Measurements from ENCODE around the gene CARD14.

Gene CARD14

DNA sequence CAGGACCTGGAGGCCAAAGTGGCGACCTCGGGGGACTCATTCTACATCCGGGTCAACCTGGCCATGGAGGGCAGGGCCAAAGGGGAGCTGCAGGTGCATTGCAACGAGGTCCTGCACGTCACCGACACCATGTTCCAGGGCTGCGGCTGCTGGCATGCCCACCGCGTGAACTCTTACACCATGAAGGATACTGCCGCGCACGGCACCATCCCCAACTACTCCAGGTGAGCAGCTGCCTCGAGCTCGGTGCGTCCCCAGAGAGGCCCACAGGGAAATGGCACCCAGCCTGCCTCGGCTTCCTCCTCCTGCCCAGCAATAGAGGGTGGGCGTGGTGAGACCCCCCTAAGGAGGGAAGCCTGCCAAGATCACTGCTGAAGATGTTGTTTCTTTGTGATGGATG lies 32.4 kb downstream of the CARD14 start:
- no peak for TF ChIP-seq EZH2phosphoT487 (IDR thresholded peaks at IDR 0.05; ENCODE audit: low read length)
- TF ChIP-seq, protein P1, sequence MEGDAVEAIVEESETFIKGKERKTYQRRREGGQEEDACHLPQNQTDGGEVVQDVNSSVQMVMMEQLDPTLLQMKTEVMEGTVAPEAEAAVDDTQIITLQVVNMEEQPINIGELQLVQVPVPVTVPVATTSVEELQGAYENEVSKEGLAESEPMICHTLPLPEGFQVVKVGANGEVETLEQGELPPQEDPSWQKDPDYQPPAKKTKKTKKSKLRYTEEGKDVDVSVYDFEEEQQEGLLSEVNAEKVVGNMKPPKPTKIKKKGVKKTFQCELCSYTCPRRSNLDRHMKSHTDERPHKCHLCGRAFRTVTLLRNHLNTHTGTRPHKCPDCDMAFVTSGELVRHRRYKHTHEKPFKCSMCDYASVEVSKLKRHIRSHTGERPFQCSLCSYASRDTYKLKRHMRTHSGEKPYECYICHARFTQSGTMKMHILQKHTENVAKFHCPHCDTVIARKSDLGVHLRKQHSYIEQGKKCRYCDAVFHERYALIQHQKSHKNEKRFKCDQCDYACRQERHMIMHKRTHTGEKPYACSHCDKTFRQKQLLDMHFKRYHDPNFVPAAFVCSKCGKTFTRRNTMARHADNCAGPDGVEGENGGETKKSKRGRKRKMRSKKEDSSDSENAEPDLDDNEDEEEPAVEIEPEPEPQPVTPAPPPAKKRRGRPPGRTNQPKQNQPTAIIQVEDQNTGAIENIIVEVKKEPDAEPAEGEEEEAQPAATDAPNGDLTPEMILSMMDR (IDR thresholded peaks at IDR 0.05; ENCODE audit: low read length) = no peak
- TF ChIP-seq EZH2 (optimal IDR thresholded peaks at IDR 0.05; ENCODE audit: low read depth, low read length) = no peak
- Histone ChIP-seq H2AFZ (ENCODE audit: low read length) (no peak overlapping the region), H3K9me2 (replicated peaks; ENCODE audit: insufficient read depth, low read length) (no peaks in the 10 kb centered on the region), H3K9me3 (replicated peaks; ENCODE audit: insufficient read depth, low read length) (no peaks in the 10 kb centered on the region), H3K27ac (ENCODE audit: low read length) (no peak overlapping the region), H4K20me1 (ENCODE audit: insufficient read depth, low read length) (no peaks in the 10 kb centered on the region), H3K4me2 (ENCODE audit: low read depth, low read length) (no peak overlapping the region), H3K4me3 (ENCODE audit: low read length) (no peak overlapping the region), H3K27me3 (replicated peaks; ENCODE audit: insufficient read depth, low read length) (no peaks in the 10 kb centered on the region), H3F3A (ENCODE audit: insufficient read depth, low read length) (no peaks in the 10 kb centered on the region), H3K36me3 (replicated peaks; ENCODE audit: insufficient read depth, low read length) (no peaks in the 10 kb centered on the region), H3K4me1 (ENCODE audit: low read length) (no peaks in the 10 kb centered on the region), H3K9ac (ENCODE audit: low read length) (no peak overlapping the region), H3K79me2 (ENCODE audit: low read length) (no peaks in the 10 kb centered on the region)
- DNase-seq = no peak

DNA sequence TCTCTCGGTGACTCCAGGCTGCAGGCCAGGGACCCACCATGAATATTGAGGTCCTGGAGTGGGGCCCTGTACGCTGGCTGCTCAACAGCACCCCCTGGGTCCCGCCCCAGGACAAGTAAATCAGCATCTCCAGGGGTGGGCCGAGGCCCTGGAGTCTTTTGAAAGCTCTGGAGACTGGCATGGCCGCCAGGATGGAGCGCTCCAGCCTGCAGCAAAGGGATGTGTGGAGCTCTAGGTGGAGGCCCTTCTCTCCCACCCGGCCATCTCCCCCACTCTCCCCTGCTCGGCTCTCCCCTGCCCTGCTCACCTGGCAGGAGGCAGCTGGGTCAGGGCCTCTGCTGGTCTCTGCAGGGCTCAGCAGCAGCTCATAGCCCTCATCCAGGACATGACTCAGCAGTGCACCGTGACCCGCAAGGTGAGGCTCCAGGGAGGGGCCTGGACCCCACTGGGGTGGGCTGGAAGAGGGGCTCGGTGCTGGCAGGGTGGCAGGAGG lies 33.7 kb downstream of the CARD14 start:
- Histone ChIP-seq H3K4me3 (ENCODE audit: low read length) (no peak overlapping the region), H2AFZ (ENCODE audit: low read length) (no peak overlapping the region), H3K36me3 (replicated peaks; ENCODE audit: insufficient read depth, low read length) (no peaks in the 10 kb centered on the region), H3K9me3 (replicated peaks; ENCODE audit: insufficient read depth, low read length) (no peaks in the 10 kb centered on the region), H3K27me3 (replicated peaks; ENCODE audit: insufficient read depth, low read length) (no peaks in the 10 kb centered on the region), H3K79me2 (ENCODE audit: low read length) (no peaks in the 10 kb centered on the region), H3K9ac (ENCODE audit: low read length) (no peak overlapping the region), H3K9me2 (replicated peaks; ENCODE audit: insufficient read depth, low read length) (no peaks in the 10 kb centered on the region), H4K20me1 (ENCODE audit: insufficient read depth, low read length) (no peaks in the 10 kb centered on the region), H3F3A (ENCODE audit: insufficient read depth, low read length) (no peaks in the 10 kb centered on the region), H3K4me2 (ENCODE audit: low read depth, low read length) (no peak overlapping the region), H3K27ac (ENCODE audit: low read length) (no peak overlapping the region), H3K4me1 (ENCODE audit: low read length) (no peaks in the 10 kb centered on the region)
- TF ChIP-seq EZH2phosphoT487 (IDR thresholded peaks at IDR 0.05; ENCODE audit: low read length) = no peak
- no peak for TF ChIP-seq EZH2 (optimal IDR thresholded peaks at IDR 0.05; ENCODE audit: low read depth, low read length)
- TF ChIP-seq, protein P1 (IDR thresholded peaks at IDR 0.05; ENCODE audit: low read length) = no peak
- no peak for DNase-seq

DNA sequence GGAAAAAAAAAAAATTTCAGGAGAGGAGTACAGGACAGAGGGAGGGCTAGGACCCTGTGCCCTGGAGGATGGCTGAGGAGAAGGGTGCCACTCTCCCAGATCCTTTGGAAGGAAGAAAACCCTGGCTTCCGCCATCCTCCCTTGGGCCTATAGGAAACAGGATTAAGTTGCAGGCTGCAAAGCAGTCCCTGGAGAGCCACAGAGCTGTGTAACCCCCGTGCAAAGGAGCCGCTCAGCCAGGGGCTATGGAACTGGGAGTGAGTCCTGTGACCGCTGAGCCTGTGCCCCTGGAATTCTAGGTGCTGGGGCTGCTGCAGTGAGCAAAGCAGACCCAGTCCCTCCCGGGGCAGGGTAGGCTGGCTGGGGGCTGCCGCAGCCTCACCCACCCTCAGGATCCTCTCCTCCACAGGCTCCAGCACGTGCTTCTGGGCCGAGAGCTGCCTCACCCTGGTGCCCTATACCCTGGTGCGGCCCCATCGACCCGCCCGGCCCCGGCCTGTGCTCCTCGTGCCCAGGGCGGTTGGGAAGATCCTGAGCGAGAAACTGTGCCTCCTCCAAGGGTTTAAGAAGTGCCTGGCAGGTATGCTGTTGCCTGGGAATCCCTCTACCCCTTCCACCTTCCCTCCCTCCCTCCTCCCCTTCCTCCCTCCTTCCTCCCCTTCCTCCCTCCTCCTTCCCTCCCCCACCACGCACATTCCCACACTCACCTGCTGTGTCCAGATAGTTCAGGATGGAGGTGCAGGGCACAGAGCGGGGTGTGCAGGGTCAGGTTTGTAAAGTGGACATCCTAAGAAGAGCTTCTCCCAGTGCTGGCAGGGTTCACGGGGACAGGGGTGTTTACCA lies 35.0 kb downstream of the CARD14 start:
- Histone ChIP-seq H4K20me1 (ENCODE audit: insufficient read depth, low read length) (no peaks in the 10 kb centered on the region), H3K9ac (ENCODE audit: low read length) (no peak overlapping the region), H3K27ac (ENCODE audit: low read length) (no peak overlapping the region)

More for the DNA sequence above, 35.0 kb downstream of the CARD14 start:
- no peaks in the 10 kb centered on the region for H3K27me3 ChIP-seq (replicated peaks; ENCODE audit: insufficient read depth, low read length)
- H3K4me2 ChIP-seq (ENCODE audit: low read depth, low read length) = no peak overlapping the region
- no peaks in the 10 kb centered on the region for H3K79me2 ChIP-seq (ENCODE audit: low read length)
- H3K9me3 ChIP-seq (replicated peaks; ENCODE audit: insufficient read depth, low read length) = no peaks in the 10 kb centered on the region
- H3K36me3 ChIP-seq (replicated peaks; ENCODE audit: insufficient read depth, low read length) = no peaks in the 10 kb centered on the region; the same call in 1 of the 2 replicates
- no peaks in the 10 kb centered on the region for H3F3A ChIP-seq (ENCODE audit: insufficient read depth, low read length)
- H3K4me1 ChIP-seq (ENCODE audit: low read length) = no peaks in the 10 kb centered on the region
- no peaks in the 10 kb centered on the region for H3K9me2 ChIP-seq (replicated peaks; ENCODE audit: insufficient read depth, low read length)
- no peak overlapping the region for H2AFZ ChIP-seq (ENCODE audit: low read length)
- no peak for DNase-seq
- TF ChIP-seq, protein P1 (IDR thresholded peaks at IDR 0.05; ENCODE audit: low read length) = no peak
- TF ChIP-seq EZH2phosphoT487 (IDR thresholded peaks at IDR 0.05; ENCODE audit: low read length) (no peak), EZH2 (optimal IDR thresholded peaks at IDR 0.05; ENCODE audit: low read depth, low read length) (no peak)
- H3K4me3 ChIP-seq (ENCODE audit: low read length) = no peak overlapping the region

Measured in MM.1S (cell line).